HG02623 (cell line): Measurements from ENCODE around the gene EMC8.

Experiments
- ATAC-seq: cut with Tn5 transposase; IDR thresholded peaks from one replicate; pipeline ENCODE4 v1.9.1; 2021; ENCODE audit warnings: moderate library complexity; ENCODE audit not compliant: unreplicated experiment

Gene EMC8

GRCh38 chr16:85733839-85734170 lies 65.5 kb downstream of the EMC8 start:
- ATAC-seq: no peak

DNA sequence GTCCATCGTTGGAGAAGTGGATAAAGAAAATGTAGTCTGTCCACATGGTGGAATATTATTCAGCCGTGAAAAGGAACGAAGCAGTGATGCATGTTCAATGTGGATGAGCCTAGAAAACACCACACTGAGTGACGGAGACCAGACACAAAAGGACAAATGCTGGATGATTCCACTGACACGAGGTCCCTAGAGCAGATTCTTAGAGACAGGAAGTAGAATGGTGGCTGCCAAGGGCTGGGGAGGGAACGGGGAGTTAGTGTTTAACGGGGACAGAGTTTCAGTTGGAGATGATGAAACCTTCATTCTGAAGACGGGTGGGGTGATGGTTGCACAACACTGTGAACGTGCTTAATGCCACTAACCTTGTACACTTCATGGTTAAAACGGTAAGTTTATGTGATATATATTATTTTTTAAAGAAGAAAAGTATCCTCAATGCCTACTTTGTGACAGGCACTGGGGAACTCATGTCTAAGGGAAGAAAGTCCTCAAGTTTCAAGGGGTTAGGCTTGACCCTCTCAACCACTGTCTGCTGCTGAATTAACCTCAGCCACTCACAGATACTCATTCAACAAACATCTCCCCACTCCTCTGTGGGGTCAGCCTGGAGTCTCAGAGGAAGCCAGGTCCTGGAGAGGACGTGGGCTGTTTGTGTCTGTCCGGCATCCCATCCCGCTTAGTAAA lies 66.0 kb downstream of the EMC8 start:
- no peak for ATAC-seq

DNA sequence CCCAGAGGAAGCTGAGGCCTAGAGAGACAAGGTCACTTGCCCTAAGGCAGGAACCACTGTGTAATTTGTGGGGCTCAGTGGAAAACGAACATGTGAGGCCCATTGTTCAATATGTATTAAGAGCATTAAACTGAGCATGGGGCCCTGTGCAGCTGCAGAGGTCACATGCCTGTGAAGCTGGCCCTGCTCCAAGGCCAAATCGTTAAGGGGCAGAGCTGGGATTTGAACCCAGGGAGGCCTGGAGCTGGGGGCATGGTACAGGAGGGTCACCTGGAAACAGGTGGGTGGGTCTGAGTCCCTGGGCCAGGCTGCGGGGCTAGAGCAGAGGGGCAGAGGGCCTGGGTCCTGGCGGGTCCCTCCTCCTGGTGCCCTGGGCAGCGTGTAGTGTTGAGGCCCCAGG lies 68.2 kb downstream of the EMC8 start:
- no peak for ATAC-seq

DNA sequence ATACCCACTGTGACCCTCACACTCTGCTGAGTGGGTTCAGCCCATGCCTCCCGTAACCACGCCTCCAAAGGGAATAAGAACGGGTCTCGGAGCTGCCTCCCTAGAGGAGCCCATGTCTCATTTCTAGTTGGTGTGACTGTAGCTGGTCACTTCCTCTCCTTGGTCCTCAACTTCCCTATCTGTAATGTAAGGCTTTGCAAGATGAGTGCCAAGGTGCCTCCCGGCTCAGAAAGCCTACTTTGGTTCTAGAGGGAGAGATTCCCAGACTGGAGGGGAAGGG lies 69.2 kb downstream of the EMC8 start:
- no peak for ATAC-seq

DNA sequence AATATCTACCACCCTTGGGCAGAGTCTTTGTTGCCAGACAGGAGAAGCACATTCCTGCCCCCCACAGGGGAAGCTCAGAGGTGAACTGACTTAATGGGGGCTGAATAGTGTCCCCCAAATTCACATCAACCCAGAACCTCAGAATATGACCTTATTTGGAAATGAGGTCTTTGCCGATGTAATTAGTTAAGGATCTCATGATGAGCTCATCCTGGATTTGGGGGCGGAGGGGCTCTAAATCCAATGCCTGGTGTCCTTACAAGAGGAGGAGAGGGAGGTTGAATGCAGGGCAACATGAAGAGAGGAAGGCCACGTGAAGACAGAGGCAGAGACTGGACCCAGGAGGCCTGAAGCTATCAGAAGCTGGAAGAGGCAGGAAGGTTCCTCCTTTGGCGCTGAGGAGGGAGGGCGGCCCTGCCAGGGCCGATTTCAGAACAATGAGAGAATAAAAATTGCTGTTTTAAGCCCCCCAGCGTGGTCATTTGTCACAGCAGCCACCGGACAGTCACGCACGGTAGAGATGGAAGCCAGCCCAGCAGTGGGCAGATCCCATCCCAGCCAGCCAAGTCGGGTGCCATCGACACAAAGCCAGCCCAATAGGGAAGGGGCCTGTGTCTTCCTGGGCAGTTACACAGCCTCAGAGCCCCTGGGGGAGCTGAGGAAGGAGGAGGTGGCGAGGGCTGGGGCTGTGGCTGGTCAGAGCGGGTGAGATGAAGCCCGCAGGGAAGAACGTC lies 69.7 kb downstream of the EMC8 start:
- no peak for ATAC-seq

GRCh38 chr16:85728879-85729278 lies 70.5 kb downstream of the EMC8 start:
- no peak for ATAC-seq
